GM12872 (cell line): ENCODE results near the gene FMO3.

ENCODE experiments used
- CTCF ChIP-seq: IDR thresholded peaks from 3 replicates; pipeline ENCODE4 v1.5.1; 2011; ENCODE audit warnings: low read depth, mild to moderate bottlenecking, low read length, moderate library complexity; ENCODE audit not compliant: insufficient read depth

Gene FMO3

GRCh38 chr1:171127501-171127900, 36.8 kb downstream of the FMO3 start:
- TF ChIP-seq CTCF, result no peak

GRCh38 chr1:171128463-171128862, 37.8 kb downstream of the FMO3 start:
- TF ChIP-seq CTCF, result no peak

GRCh38 chr1:171134204-171134923, 43.7 kb downstream of the FMO3 start:
- no peak for TF ChIP-seq CTCF

GRCh38 chr1:171137580-171137979, 46.9 kb downstream of the FMO3 start:
- TF ChIP-seq CTCF, result no peak

GRCh38 chr1:171138980-171139379, 48.3 kb downstream of the FMO3 start:
- TF ChIP-seq CTCF, result no peak

- no peak for TF ChIP-seq CTCF
Measured at GRCh38 chr1:171139890-171140289, 49.2 kb downstream of the FMO3 start.

- TF ChIP-seq CTCF, result no peak
Measured at GRCh38 chr1:171140401-171140800, 49.7 kb downstream of the FMO3 start.
